Breast epithelium (tissue), 4 donors: ENCODE data around the gene COMMD7. TPM values are rescaled to one million over a fixed set of nuclear protein-coding genes. Genes with fewer than 3 reads are reported as not detected.

ENCODE experiments used
- DNase-seq, 2 donors: peaks; one replicate each; pipeline ENCODE4 v3.0.0-alpha.2; 2019; ENCODE audit warnings: low spot score in 2 of 2
- H3K27ac ChIP-seq, 2 donors: fragments of 200-600 bp; sonication (generic) in 1 of 2; one replicate each; pipeline ENCODE4 v1.5.1; 2016 to 2019; ENCODE audit warnings: mild to moderate bottlenecking in 1 of 2
- H3K27me3 ChIP-seq, 2 donors: fragments of 200-600 bp; sonication (generic) in 1 of 2; one replicate each; pipeline versions ENCODE4 v1.5.1 to v1.6.0; 2017 to 2019; ENCODE audit warnings: control low read depth in 1 of 2, mild to moderate bottlenecking in 1 of 2
- H3K36me3 ChIP-seq: fragments of 200-600 bp; one replicate; pipeline ENCODE4 v1.5.1; 2019
- H3K4me1 ChIP-seq, 2 donors: fragments of 200-600 bp; sonication (generic); one replicate each; pipeline ENCODE4 v1.5.1; 2016 to 2019; ENCODE audit warnings: control low read depth in 1 of 2
- H3K4me3 ChIP-seq, 3 donors: fragments of 200-600 bp; sonication (generic); 1 replicate in 2 of 3; 2 replicates in 1 of 3; pipeline ENCODE4 v1.5.1; 2016 to 2019; ENCODE audit warnings: mild to moderate bottlenecking in 3 of 3, moderate library complexity in 2 of 3
- H3K9me3 ChIP-seq, 2 donors: fragments of 200-600 bp; sonication (generic) in 1 of 2; one replicate each; pipeline ENCODE4 v1.5.1; 2016 to 2019; ENCODE audit warnings: control low read depth in 1 of 2
- CTCF ChIP-seq, 3 donors: fragments of 450-650 bp; IDR thresholded peaks; one replicate each; pipeline ENCODE4 v1.5.1; 2016 to 2017; ENCODE audit warnings: antibody characterized with exemption in 3 of 3, mild to moderate bottlenecking in 3 of 3, moderate library complexity in 3 of 3
- POLR2A ChIP-seq: fragments of 450-650 bp; IDR thresholded peaks from one replicate; pipeline ENCODE4 v1.6.1; 2016; ENCODE audit warnings: antibody characterized with exemption, mild to moderate bottlenecking, moderate library complexity
- POLR2AphosphoS5 ChIP-seq, 3 donors: sonication (generic); formaldehyde crosslinking; IDR thresholded peaks; one replicate each; pipeline ENCODE4 v1.6.1; 2017; ENCODE audit warnings: antibody characterized with exemption in 3 of 3
- intact Hi-C: fragments of 100-400 bp; cut with DNase I; formaldehyde crosslinking; loops from one replicate; pipeline ENCODE4 v1.15.1; 2023; ENCODE audit warnings: low total_unique reads
- total RNA-seq, 3 donors: library from RNA; depleted of rRNA; stranded (reverse); fragments of >200 nt; gene quantifications; one replicate each; pipeline ENCODE4 v1.1.0, GENCODE V29; 2016

COMMD7 gene
- total RNA-seq, 3 donors from 2014 or later = 22.7 to 30.9 (median 24.3) TPM

GRCh38 chr20:32670773-32671455, 72.4 kb downstream of the COMMD7 start:
- no peaks in the 10 kb centered on the region for H3K9me3 ChIP-seq
- no peak overlapping the region for H3K27ac ChIP-seq
- no peak for TF ChIP-seq CTCF (IDR thresholded peaks at IDR 0.05)
- TF ChIP-seq POLR2A = no peak
- no peak for TF ChIP-seq POLR2AphosphoS5 (IDR thresholded peaks at IDR 0.05)
- no peak overlapping the region for H3K4me3 ChIP-seq
- no peaks in the 10 kb centered on the region for H3K36me3 ChIP-seq
- no peaks in the 10 kb centered on the region for H3K27me3 ChIP-seq
- no peaks in the 10 kb centered on the region for H3K4me1 ChIP-seq
- DNase-seq = no peak
- intact Hi-C loops = no loop called here

DNA sequence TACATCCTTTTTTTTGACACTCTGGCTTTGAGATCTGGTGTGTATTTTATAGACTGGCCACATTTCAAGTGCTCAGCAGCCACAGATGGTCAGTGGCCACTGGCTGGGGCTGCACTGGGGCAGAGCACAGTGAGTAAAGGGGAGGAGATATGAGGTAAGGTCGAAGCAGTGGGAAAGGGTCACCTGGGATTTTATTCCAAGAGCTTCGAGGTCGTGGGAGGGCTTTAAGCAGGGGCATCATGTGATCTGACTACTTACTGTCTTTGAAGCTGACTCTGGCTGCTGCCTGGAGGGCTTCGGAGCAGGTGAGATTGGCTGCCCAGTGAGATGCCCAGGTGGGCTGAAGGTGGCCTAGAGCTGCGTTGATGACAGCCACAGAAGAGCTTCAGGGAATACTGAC, 76.2 kb downstream of the COMMD7 start:
- no peak for TF ChIP-seq CTCF (IDR thresholded peaks at IDR 0.05)
- Histone ChIP-seq H3K4me3 (no peak overlapping the region), H3K36me3 (no peaks in the 10 kb centered on the region), H3K9me3 (no peaks in the 10 kb centered on the region), H3K4me1 (no peaks in the 10 kb centered on the region), H3K27ac (no peak overlapping the region), H3K27me3 (no peaks in the 10 kb centered on the region)
- intact Hi-C loops = no loop called here
- DNase-seq = no peak

DNA sequence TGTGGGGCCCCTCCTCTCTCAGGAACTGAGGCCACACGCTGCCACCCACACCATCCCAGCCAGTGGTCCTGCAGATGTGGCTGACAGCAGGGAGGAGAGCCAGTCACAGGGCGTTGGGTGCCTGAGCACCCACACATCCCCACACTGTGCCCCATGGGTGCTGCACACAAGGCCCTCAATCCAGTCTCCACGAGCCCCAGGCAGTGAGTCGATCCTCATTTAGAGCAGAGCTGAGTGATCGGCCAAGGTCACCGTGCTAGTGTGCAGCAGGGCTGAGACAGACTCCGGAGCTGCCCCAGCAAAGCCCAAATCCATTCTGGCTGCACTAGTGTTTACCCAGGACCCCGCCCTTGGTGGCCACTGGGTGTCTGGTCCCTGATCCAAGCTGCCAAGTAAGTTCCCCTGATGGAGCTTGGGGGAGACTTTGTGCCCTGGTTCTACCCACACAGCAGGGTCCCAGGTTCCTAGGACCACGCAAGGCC, 78.5 kb downstream of the COMMD7 start:
- H3K4me3 ChIP-seq = no peak overlapping the region
- H3K27me3 ChIP-seq = no peaks in the 10 kb centered on the region
- H3K27ac ChIP-seq = no peak overlapping the region
- H3K36me3 ChIP-seq = no peaks in the 10 kb centered on the region
- H3K4me1 ChIP-seq = no peaks in the 10 kb centered on the region
- intact Hi-C loops = no loop called here
- no peaks in the 10 kb centered on the region for H3K9me3 ChIP-seq
- DNase-seq = no peak
- TF ChIP-seq POLR2A (no peak), CTCF (IDR thresholded peaks at IDR 0.05) (no peak), POLR2AphosphoS5 (IDR thresholded peaks at IDR 0.05) (no peak)

DNA sequence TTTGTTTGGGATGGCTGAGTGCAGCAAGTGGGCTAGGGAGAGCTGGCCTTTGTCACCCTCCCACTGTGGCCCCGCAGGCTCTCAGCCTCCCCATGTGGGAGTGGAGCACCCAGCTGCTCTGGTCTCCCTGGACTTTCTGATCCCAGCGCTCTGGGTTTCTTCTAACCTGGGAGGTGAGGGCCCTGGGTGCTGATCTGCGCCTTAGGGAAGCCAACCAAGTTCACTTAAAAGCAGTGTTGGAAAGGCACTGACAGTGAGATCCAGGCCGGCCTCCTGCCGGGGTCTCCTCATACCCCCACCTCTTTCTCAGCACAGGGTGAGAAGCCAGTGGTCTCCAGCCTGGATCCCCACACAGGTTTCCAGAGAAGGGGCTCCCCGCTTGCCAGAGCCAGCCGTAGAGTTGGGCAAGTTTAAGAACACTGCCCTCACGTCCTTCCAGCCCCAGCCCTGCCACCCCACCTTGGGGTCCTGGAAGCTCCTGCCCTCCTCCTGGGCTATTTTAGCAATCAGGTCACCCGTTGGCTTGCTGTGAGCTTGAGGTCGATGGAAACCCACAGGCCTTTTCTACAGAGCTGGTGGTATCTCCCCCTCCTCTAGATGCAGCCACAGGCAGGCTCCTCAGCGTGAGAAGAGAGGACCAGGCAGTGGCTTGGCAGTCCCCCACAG, 79.1 kb downstream of the COMMD7 start:
- no peak for TF ChIP-seq POLR2A
- Histone ChIP-seq H3K9me3 (no peaks in the 10 kb centered on the region), H3K36me3 (no peaks in the 10 kb centered on the region), H3K27me3 (no peaks in the 10 kb centered on the region), H3K4me1 (no peaks in the 10 kb centered on the region), H3K27ac (no peak overlapping the region), H3K4me3 (no peak overlapping the region)
- DNase-seq = no peak
- intact Hi-C loops = no loop called here

GRCh38 chr20:32663335-32664011, 79.8 kb downstream of the COMMD7 start:
- no peak overlapping the region for H3K4me3 ChIP-seq
- H3K36me3 ChIP-seq = no peaks in the 10 kb centered on the region
- H3K9me3 ChIP-seq = no peaks in the 10 kb centered on the region
- no peak for DNase-seq
- H3K4me1 ChIP-seq = no peaks in the 10 kb centered on the region
- intact Hi-C loops = no loop called here
- no peaks in the 10 kb centered on the region for H3K27me3 ChIP-seq
- no peak overlapping the region for H3K27ac ChIP-seq
- no peak for TF ChIP-seq CTCF (IDR thresholded peaks at IDR 0.05)
- TF ChIP-seq POLR2AphosphoS5 (IDR thresholded peaks at IDR 0.05) = no peak
- no peak for TF ChIP-seq POLR2A
